WI38 (cell line): ENCODE measurements around the gene ATXN7.

Source experiments
- H3K4me3 ChIP-seq: 2 replicates; pipeline ENCODE4 v1.5.1; 2011; ENCODE audit warnings: low read depth, mild to moderate bottlenecking, control low read depth, low read length
- CTCF ChIP-seq: IDR thresholded peaks from 2 replicates; pipeline ENCODE4 v1.5.1; 2012; ENCODE audit warnings: low read depth, mild to moderate bottlenecking, control low read depth, low read length

Gene ATXN7

GRCh38 chr3:64028754-64029153 lies 165.1 kb downstream of the ATXN7 start:
- TF ChIP-seq CTCF = no peak
- H3K4me3 ChIP-seq = no peak overlapping the region

- no peak for TF ChIP-seq CTCF
- H3K4me3 ChIP-seq = no peak overlapping the region
These were observed 165.6 kb downstream of the ATXN7 start for GRCh38 chr3:64029287-64029686.

- H3K4me3 ChIP-seq = peak overlapping the region; percentile 38
- peak; percentile 76 for TF ChIP-seq CTCF
These were observed 167.1 kb downstream of the ATXN7 start for GRCh38 chr3:64030741-64031140.

- TF ChIP-seq CTCF = no peak
- H3K4me3 ChIP-seq = no peak overlapping the region
These were observed 168.2 kb downstream of the ATXN7 start for GRCh38 chr3:64031540-64032508.

GRCh38 chr3:64033069-64033468 lies 169.4 kb downstream of the ATXN7 start:
- H3K4me3 ChIP-seq = no peak overlapping the region
- no peak for TF ChIP-seq CTCF

- no peak for TF ChIP-seq CTCF
- no peak overlapping the region for H3K4me3 ChIP-seq
These were observed 173.4 kb downstream of the ATXN7 start for GRCh38 chr3:64037084-64037483.

GRCh38 chr3:64038253-64038767 lies 174.6 kb downstream of the ATXN7 start:
- H3K4me3 ChIP-seq = no peak overlapping the region
- TF ChIP-seq CTCF = no peak
